GM12872 (cell line): ENCODE results near the gene RBPMS2.
A peak's percentile ranks its signal among the peaks of the same experiment; 100 is the strongest.

ENCODE experiments used
- TF ChIP-seq, protein P1 (sequence below): IDR thresholded peaks from 3 replicates; pipeline ENCODE4 v1.5.1; 2011; ENCODE audit warnings: low read depth, mild to moderate bottlenecking, low read length, moderate library complexity; ENCODE audit not compliant: insufficient read depth

The RBPMS2 gene

GRCh38 chr15:64775551-64776401, at the start of gene RBPMS2:
RBPMS2 (minus strand) TSS chr15:64775589; CDS start chr15:64775319, 270 bp downstream.
- TF ChIP-seq, protein P1, sequence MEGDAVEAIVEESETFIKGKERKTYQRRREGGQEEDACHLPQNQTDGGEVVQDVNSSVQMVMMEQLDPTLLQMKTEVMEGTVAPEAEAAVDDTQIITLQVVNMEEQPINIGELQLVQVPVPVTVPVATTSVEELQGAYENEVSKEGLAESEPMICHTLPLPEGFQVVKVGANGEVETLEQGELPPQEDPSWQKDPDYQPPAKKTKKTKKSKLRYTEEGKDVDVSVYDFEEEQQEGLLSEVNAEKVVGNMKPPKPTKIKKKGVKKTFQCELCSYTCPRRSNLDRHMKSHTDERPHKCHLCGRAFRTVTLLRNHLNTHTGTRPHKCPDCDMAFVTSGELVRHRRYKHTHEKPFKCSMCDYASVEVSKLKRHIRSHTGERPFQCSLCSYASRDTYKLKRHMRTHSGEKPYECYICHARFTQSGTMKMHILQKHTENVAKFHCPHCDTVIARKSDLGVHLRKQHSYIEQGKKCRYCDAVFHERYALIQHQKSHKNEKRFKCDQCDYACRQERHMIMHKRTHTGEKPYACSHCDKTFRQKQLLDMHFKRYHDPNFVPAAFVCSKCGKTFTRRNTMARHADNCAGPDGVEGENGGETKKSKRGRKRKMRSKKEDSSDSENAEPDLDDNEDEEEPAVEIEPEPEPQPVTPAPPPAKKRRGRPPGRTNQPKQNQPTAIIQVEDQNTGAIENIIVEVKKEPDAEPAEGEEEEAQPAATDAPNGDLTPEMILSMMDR: no peak

GRCh38 chr15:64824929-64825430, 49.6 kb upstream of the RBPMS2 start:
- TF ChIP-seq, protein P1: no peak

DNA sequence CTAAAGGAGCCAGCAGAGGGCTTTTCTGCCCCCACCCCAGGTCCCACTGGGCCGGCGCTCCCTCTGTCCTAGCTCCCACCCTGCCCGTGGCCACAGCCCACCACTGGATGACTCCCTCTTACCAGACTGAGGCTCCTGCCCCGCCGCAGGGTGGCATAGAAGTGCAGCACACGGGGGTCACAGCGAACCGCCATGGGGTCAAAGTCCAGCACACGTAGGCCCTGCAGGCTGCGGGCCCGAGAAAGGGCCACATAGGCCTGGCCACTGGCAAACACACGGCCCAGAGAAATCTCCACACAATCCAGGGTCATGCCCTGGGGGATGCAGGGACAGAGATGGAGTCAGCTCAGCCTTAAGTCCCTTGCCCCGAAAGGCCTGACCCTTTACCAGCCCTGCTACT, 41.1 kb upstream of the RBPMS2 start:
- TF ChIP-seq, protein P1: no peak

DNA sequence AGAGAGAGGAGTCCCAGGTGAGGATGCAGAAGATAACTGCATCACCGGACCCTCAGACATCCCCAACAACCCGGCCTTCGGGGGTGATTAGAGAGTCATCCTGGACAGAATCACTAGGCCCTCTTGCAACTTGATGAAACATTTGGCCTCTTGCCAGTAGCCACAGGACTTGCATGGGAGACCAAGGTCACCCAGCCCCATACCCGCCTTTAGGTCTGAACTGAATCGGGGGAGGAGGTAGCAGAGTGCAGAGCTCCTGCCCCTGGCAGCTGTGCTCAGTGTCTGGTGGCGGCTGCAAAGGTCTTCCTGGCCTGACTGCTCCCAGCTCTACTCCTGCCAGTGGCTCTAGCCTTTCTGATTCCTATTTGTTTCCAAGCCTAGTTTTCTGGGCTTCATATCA, 37.7 kb upstream of the RBPMS2 start:
- TF ChIP-seq, protein P1: no peak

DNA sequence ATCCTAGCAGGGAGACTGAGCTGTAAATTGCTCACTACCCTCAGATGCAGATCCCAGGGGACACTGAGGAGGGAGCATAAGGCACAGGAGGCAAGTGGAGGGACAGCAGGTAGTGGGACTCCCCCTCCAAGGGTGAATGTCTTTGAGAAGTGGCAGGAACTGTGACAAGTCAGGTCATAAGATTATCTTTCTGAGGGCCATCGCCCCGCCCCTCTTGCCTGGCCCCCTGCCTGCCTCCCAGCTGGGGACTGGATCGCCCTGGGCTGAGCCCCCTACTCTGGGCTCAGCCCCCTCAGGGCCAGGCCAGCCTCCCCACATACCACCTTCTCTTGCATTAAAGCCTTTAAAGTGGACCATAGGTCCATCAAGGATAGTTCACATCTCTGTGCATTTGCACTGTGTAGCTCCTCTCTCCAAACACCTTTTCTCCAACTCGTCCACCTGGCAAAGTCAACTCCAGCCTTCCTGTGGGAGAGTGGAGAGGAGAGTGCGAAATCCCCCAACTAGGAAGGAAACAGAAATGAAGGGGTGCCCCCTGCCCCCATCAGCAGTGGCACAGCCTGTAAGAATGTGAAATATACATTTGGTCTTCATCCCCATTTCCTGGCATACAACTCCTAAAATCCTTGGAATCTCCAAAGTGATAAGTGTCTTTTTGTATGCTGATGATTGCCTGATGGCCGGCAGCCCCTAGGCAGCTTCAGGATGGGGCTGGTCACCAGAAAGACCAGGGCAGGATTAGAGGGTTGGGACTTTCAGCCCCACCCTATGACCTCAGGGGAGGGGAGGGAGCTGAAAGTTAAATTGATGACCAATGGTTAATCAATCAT, 35.3 kb upstream of the RBPMS2 start:
- TF ChIP-seq, protein P1: no peak

DNA sequence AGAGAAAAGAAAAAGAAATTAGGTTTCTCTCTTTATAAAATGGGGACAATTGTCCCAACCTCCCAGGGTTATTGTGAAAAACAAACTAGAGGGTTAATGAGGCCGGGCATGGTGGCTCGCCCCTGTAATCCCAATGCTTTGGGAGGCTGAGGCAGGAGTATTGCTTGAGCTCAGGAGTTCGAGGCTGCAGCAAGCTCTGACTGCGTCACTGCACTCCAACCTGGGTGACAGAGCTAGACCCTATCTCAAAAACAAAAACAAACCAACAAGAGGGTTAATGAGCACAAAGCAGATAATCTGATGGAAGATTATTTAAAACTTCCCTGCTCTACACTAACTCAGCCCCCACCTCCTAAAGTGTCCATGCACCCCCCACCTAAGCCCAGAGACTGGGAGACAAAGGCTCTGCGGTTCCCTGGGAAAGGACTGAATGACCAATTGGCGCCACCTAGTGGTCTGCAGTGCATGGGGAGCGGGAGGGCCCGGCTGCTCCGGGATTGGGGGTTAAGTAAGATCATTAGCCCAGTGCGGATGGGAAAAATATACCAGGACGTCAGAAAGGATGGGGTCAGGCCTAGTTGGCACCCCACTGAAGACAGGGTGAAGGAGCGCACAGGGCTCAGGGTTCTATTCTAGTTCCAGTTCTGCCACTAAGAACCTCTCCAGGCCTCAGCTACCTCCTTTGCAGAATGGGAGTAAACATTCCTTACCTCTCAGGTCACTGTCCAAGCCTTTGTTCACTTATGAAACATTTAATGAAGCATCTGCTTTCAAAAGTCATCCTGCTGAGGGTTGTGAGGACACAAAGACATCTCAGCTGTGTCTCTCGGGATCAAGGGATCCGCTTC, 34.5 kb upstream of the RBPMS2 start:
- TF ChIP-seq, protein P1: peak; percentile 94
